ENCODE results near the gene GFER. TPM values are rescaled to one million over a fixed set of nuclear protein-coding genes. Genes with fewer than 3 reads are reported as not detected.
A peak's percentile ranks its signal among the peaks of the same experiment; 100 is the strongest.

The GFER gene
- total RNA-seq, 1 experiment from 2014 or later = 58.5 TPM

GRCh38 chr16:2026461-2027023 lies 42.5 kb downstream of the GFER start, which contains the start of gene NHERF2:
TSS of gene NHERF2 (plus strand) at chr16:2026902. CDS start at chr16:2027006, 104 bp downstream.
- CTCF ChIA-PET = interaction anchor here (0.9 to 2.3 kb wide), 5 partner anchors 21 to 475 kb away, joined by 3 to 16 read pairs (median 4); partner anchors contain the start of genes NTHL1 and TSC2
- Mint-ChIP-seq H3K36me3 (no peaks in the 10 kb centered on the region), H3K27me3 (ENCODE audit: low read depth) (peaks cover 41% of the 10 kb centered on the region), H3K9me3 (no peaks in the 10 kb centered on the region), H3K27ac (no peak within 1 kb of the TSS), H3K4me3 (peak within 1 kb of the TSS; percentile 75), H3K4me1 (peaks cover 12% of the 10 kb centered on the region)
- no peak for TF ChIP-seq ZNF671 (CRISPR knock-in tag; IDR thresholded peaks at IDR 0.05)
- no peak for TF ChIP-seq SMAD3 (CRISPR knock-in tag; IDR thresholded peaks at IDR 0.05; ENCODE audit: borderline replicate concordance)
- TF ChIP-seq ARID4B (CRISPR knock-in tag; IDR thresholded peaks at IDR 0.05; ENCODE audit: borderline replicate concordance) = no peak
- TF ChIP-seq FOXP4 (CRISPR knock-in tag; IDR thresholded peaks at IDR 0.05) = no peak
- no peak for TF ChIP-seq ATF1 (CRISPR knock-in tag; IDR thresholded peaks at IDR 0.05)
- no peak for TF ChIP-seq TCF7 (CRISPR knock-in tag; IDR thresholded peaks at IDR 0.05; ENCODE audit: low read depth)
- TF ChIP-seq MLX (CRISPR knock-in tag; IDR thresholded peaks at IDR 0.05) = no peak
- DNase-seq (ENCODE audit: low spot score) (no peak), ATAC-seq (peak; percentile 9)
- POLR2A ChIA-PET = interaction anchor here (0.6 kb wide), 1 partner anchor 56 kb away, joined by 4 read pairs; no protein-coding TSS in a partner anchor

- no peak for DNase-seq (ENCODE audit: low spot score)
- ChIA-PET CTCF (interaction anchor here (0.7 to 2.3 kb wide), 7 partner anchors 11 to 474 kb away, joined by 3 to 16 read pairs (median 4); no protein-coding TSS in a partner anchor), POLR2A (interaction anchor here (0.6 kb wide), 1 partner anchor 55 kb away, joined by 4 read pairs; no protein-coding TSS in a partner anchor)
- Mint-ChIP-seq H3K36me3 (no peaks in the 10 kb centered on the region), H3K9me3 (no peaks in the 10 kb centered on the region), H3K4me1 (peaks cover 12% of the 10 kb centered on the region), H3K4me3 (peak overlapping the region; percentile 75), H3K27me3 (ENCODE audit: low read depth) (peaks cover 34% of the 10 kb centered on the region), H3K27ac (no peak overlapping the region)
- no peak for ATAC-seq
- TF ChIP-seq ZNF121 (CRISPR knock-in tag; IDR thresholded peaks at IDR 0.05) (0 out of 2 replicates have a peak, but pooled peaks have one; percentile 39), TEAD1 (CRISPR knock-in tag; IDR thresholded peaks at IDR 0.05) (no peak), MYBL2 (CRISPR knock-in tag; IDR thresholded peaks at IDR 0.05) (no peak), E2F4 (CRISPR knock-in tag; IDR thresholded peaks at IDR 0.05; ENCODE audit: borderline replicate concordance, low read depth) (peak; percentile 51; the same call in 1 of the 2 replicates), TP53 (CRISPR knock-in tag; IDR thresholded peaks at IDR 0.05) (no peak), SMAD4 (CRISPR knock-in tag; IDR thresholded peaks at IDR 0.05) (no peak)
These were observed 43.3 kb downstream of the GFER start for GRCh38 chr16:2027024-2028010.
